ENCODE measurements around the gene MYLK.

GRCh38 chr3:123610331-123610730 is 273.8 kb downstream of the MYLK start:
- TF ChIP-seq CTCF (IDR thresholded peaks at IDR 0.05) (no peak), EZH2 (IDR thresholded peaks at IDR 0.05; ENCODE audit: borderline replicate concordance, insufficient read depth, low read depth, low read length, poor library complexity, severe bottlenecking) (no peak)

Measured in B cell (primary cell).